IPS-18c (cell line): ENCODE measurements around the gene TKT.

Experiments used
- H3K4me3 ChIP-seq: 2 replicates; pipeline ENCODE4 v1.7.0; 2013; ENCODE audit warnings: low read depth, mild to moderate bottlenecking, low read length, moderate library complexity; ENCODE audit not compliant: insufficient read depth
- H3K9me3 ChIP-seq: one replicate; pipeline ENCODE4 v1.6.1; 2013; ENCODE audit warnings: mild to moderate bottlenecking, low read length, moderate library complexity; ENCODE audit not compliant: control insufficient read depth, insufficient read depth

Gene TKT

GRCh38 chr3:53181528-53181927, 74.3 kb downstream of the TKT start:
- Histone ChIP-seq H3K4me3 (no peak overlapping the region), H3K9me3 (no peaks in the 10 kb centered on the region)

GRCh38 chr3:53181024-53181371, 74.8 kb downstream of the TKT start:
- H3K4me3 ChIP-seq, result no peak overlapping the region

GRCh38 chr3:53180305-53181023, 75.4 kb downstream of the TKT start:
- Histone ChIP-seq H3K9me3 (no peaks in the 10 kb centered on the region), H3K4me3 (no peak overlapping the region)

More at GRCh38 chr3:53181024-53181371, 74.8 kb downstream of the TKT start:
- no peaks in the 10 kb centered on the region for H3K9me3 ChIP-seq

DNA sequence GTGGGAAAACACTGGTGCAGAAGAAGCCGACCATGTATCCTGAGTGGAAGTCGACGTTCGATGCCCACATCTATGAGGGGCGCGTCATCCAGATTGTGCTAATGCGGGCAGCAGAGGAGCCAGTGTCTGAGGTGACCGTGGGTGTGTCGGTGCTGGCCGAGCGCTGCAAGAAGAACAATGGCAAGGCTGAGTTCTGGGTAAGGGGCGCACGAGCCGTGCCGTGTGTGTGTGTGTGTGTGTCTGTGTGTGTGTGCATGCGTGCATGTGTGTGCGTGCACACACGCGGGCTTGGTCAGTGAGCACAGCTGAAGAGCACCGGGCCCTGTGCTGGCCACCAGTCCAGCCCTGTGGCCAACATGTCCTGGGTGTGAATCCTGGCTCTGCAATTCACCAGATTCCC, 76.2 kb downstream of the TKT start:
- Histone ChIP-seq H3K4me3 (no peak overlapping the region), H3K9me3 (no peaks in the 10 kb centered on the region)

DNA sequence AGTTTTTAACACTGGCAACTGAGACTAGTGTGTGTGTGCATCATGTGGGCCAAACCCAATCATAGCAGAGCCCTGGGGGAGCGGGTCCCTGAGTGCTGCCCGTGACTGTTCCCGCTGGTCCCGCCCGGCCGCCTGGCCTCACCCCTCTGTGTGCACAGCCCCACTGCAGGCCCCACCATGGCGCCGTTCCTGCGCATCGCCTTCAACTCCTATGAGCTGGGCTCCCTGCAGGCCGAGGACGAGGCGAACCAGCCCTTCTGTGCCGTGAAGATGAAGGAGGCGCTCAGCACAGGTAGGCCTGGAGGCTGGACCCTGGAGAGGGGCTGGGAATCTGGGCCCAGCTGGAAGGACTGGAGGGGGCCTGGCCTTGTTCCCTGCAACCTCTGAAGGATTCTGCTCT, 77.6 kb downstream of the TKT start:
- Histone ChIP-seq H3K9me3 (no peaks in the 10 kb centered on the region), H3K4me3 (no peak overlapping the region)

DNA sequence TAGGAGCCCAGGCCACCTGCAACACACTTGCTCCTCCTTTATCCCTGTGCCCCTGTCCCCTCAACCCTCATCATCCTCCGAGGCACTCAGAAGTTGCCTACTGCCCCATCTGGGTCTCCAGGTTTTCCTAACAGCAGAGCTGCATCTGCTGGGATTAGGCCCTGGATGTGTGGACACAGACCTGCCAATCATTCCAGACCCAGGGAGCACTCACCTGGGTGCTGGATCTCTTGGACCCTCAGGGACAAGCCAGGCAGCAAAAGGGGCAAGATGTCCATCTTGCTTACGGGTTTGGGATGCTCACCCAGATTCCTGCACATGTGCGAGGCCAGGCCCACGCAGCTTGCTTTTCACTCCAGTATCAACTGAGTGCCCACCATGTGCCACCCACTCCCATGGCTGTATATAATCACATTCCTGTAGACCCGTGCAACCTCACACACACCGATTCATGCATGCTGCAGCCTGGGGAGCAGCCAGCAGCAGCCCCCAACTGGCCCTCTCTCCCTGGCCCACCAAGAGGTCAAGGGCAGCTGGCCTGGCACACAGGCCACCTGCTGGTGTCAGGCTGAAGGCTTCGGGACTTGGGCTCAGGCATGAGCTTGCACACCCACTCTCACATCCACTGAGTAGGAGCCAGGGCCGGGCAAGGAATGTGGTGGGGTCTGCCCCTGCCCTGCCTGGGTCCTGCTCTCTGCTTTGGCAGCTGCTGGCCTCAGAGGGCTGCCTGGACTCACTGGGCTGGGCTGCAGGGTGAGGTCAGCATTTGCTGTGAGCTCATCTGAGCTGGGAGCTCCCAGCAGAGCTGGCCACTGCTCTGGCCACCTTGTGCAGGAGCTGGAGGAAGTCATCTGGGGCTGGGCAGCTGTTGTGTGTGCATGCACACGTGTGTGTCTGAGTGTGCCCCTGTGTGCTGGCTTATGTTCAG, 79.9 kb downstream of the TKT start:
- H3K4me3 ChIP-seq, result no peak overlapping the region
- no peaks in the 10 kb centered on the region for H3K9me3 ChIP-seq
